ENCODE measurements around the gene ABTB2.

The ABTB2 gene

GRCh38 chr11:34256150-34256549 lies 101.7 kb downstream of the ABTB2 start:
- no peak for TF ChIP-seq CTCF (IDR thresholded peaks at IDR 0.05; ENCODE audit: extremely low read depth, missing control alignments)
- no peak for DNase-seq (ENCODE audit: low spot score)

GRCh38 chr11:34255101-34255500 lies 102.7 kb downstream of the ABTB2 start:
- no peak for DNase-seq (ENCODE audit: low spot score)
- TF ChIP-seq CTCF (IDR thresholded peaks at IDR 0.05; ENCODE audit: extremely low read depth, missing control alignments), result no peak

- no peak for DNase-seq (ENCODE audit: low spot score)
- no peak for TF ChIP-seq CTCF (IDR thresholded peaks at IDR 0.05; ENCODE audit: extremely low read depth, missing control alignments)
Measured at GRCh38 chr11:34254011-34254410, 103.8 kb downstream of the ABTB2 start.

- no peak for TF ChIP-seq CTCF (IDR thresholded peaks at IDR 0.05; ENCODE audit: extremely low read depth, missing control alignments)
Measured at GRCh38 chr11:34252651-34253050, 105.2 kb downstream of the ABTB2 start.

GRCh38 chr11:34252015-34252414 lies 105.8 kb downstream of the ABTB2 start:
- TF ChIP-seq CTCF (IDR thresholded peaks at IDR 0.05; ENCODE audit: extremely low read depth, missing control alignments), result no peak
- no peak for DNase-seq (ENCODE audit: low spot score)

More at GRCh38 chr11:34252651-34253050, 105.2 kb downstream of the ABTB2 start:
- no peak for DNase-seq (ENCODE audit: low spot score)

GRCh38 chr11:34251589-34251980 lies 106.2 kb downstream of the ABTB2 start:
- no peak for DNase-seq (ENCODE audit: low spot score)
- TF ChIP-seq CTCF (IDR thresholded peaks at IDR 0.05; ENCODE audit: extremely low read depth, missing control alignments), result no peak

GRCh38 chr11:34250732-34251588 lies 106.8 kb downstream of the ABTB2 start:
- peak; percentile 29 for DNase-seq (ENCODE audit: low spot score)
- no peak for TF ChIP-seq CTCF (IDR thresholded peaks at IDR 0.05; ENCODE audit: extremely low read depth, missing control alignments)

Measured in GM20000 (cell line).